PC-3 (cell line): ENCODE results near the gene FANCC.

ENCODE experiments used
- CTCF ChIP-seq: fragments of 300-600 bp; sonication (generic); conservative IDR thresholded peaks from 2 replicates; pipeline ENCODE4 v1.5.1; 2017; ENCODE audit warnings: antibody characterized with exemption, low read depth, mild to moderate bottlenecking, low read length
- EZH2 ChIP-seq: fragments of 300-600 bp; sonication (generic); IDR thresholded peaks from one replicate; pipeline ENCODE4 v1.6.1; 2017; ENCODE audit warnings: antibody characterized with exemption, mild to moderate bottlenecking, low read length; ENCODE audit not compliant: unreplicated experiment
- EZH2phosphoT487 ChIP-seq: fragments of 300-600 bp; sonication (generic); IDR thresholded peaks from 2 replicates; pipeline ENCODE4 v1.6.1; 2018; ENCODE audit warnings: mild to moderate bottlenecking, antibody characterized with exemption, low read length, borderline replicate concordance

GRCh38 chr9:95097279-95097678 lies 220.2 kb downstream of the FANCC start:
- TF ChIP-seq CTCF (no peak), EZH2phosphoT487 (no peak), EZH2 (no peak)
